Large intestine (tissue), 3 donors: Measurements from ENCODE around the gene ARHGEF4. TPM values are rescaled to one million over a fixed set of nuclear protein-coding genes. Genes with fewer than 3 reads are reported as not detected.
"Not testable (repeated sequence)": the region's sequence is repeated elsewhere in the genome, so short reads cannot be mapped to it uniquely, and the experiment has no call there.

ENCODE experiments used
- DNase-seq, 2 donors: peaks; one replicate each; pipeline versions ENCODE4 v3.0.0 to v3.0.0-alpha.2; 2013
- H3K27ac ChIP-seq: one replicate; pipeline ENCODE4 v1.5.1; 2013; ENCODE audit warnings: low read length
- H3K27me3 ChIP-seq: 2 replicates; pipeline ENCODE4 v1.6.1; 2013; ENCODE audit warnings: low read length; ENCODE audit not compliant: control insufficient read depth, insufficient read depth
- H3K36me3 ChIP-seq: 2 replicates; pipeline ENCODE4 v1.6.1; 2013; ENCODE audit warnings: low read length; ENCODE audit not compliant: control insufficient read depth, insufficient read depth
- H3K4me1 ChIP-seq: one replicate; pipeline ENCODE4 v1.6.1; 2013; ENCODE audit warnings: low read length; ENCODE audit not compliant: control insufficient read depth, insufficient read depth
- H3K4me3 ChIP-seq: one replicate; pipeline ENCODE4 v1.5.1; 2013; ENCODE audit warnings: low read length
- H3K9me3 ChIP-seq: one replicate; pipeline ENCODE4 v1.6.1; 2013; ENCODE audit warnings: mild to moderate bottlenecking, low read depth, low read length, moderate library complexity; ENCODE audit not compliant: control insufficient read depth
- WGBS: methylation state at CpG from one replicate; pipeline ENCODE4 v1.1.5; 2013; ENCODE audit warnings: low lambda C conversion rate; ENCODE audit not compliant: insufficient coverage; 5-methylcytosine and 5-hydroxymethylcytosine counted together
- polyA plus RNA-seq: library from polyadenylated mRNA; unstranded; fragments of 120-200 nt; gene quantifications from one replicate; pipeline ENCODE4 v1.2.1, GENCODE V29; 2013

The ARHGEF4 gene
- polyA plus RNA-seq, 1 donor, result 5.4 TPM

GRCh38 chr2:130887643-130888042, 50.9 kb downstream of the ARHGEF4 start:
- no CpG with 5 or more reads among the region's 6 CpGs for WGBS

GRCh38 chr2:130890941-130891669, 54.4 kb downstream of the ARHGEF4 start:
- WGBS, result no CpG with 5 or more reads among the region's 5 CpGs
- DNase-seq, result no peak
- Histone ChIP-seq H3K4me1 (no peaks in the 10 kb centered on the region), H3K27me3 (peaks cover 5% of the 10 kb centered on the region), H3K36me3 (no peaks in the 10 kb centered on the region), H3K9me3 (no peaks in the 10 kb centered on the region), H3K4me3 (no peak overlapping the region), H3K27ac (no peak overlapping the region)

More at GRCh38 chr2:130887643-130888042, 50.9 kb downstream of the ARHGEF4 start:
- H3K36me3 ChIP-seq, result no peaks in the 10 kb centered on the region
- peaks cover 5% of the 10 kb centered on the region for H3K27me3 ChIP-seq
- no peaks in the 10 kb centered on the region for H3K9me3 ChIP-seq
- no peak overlapping the region for H3K4me3 ChIP-seq
- DNase-seq, result no peak
- H3K4me1 ChIP-seq, result no peaks in the 10 kb centered on the region
- H3K27ac ChIP-seq, result no peak overlapping the region

GRCh38 chr2:130891966-130892365, 55.3 kb downstream of the ARHGEF4 start:
- WGBS, result no CpG with 5 or more reads among the region's 4 CpGs

GRCh38 chr2:130892793-130893785, 56.4 kb downstream of the ARHGEF4 start:
- no peak for DNase-seq
- no peak overlapping the region for H3K4me3 ChIP-seq
- peaks cover 2% of the 10 kb centered on the region for H3K27me3 ChIP-seq
- H3K27ac ChIP-seq, result no peak overlapping the region
- WGBS, result no CpG with 5 or more reads among the region's 18 CpGs
- H3K4me1 ChIP-seq, result no peaks in the 10 kb centered on the region
- H3K36me3 ChIP-seq, result no peaks in the 10 kb centered on the region
- H3K9me3 ChIP-seq, result no peaks in the 10 kb centered on the region

More at GRCh38 chr2:130891966-130892365, 55.3 kb downstream of the ARHGEF4 start:
- H3K4me3 ChIP-seq, result no peak overlapping the region
- H3K27ac ChIP-seq, result no peak overlapping the region
- no peak for DNase-seq
- peaks cover 5% of the 10 kb centered on the region for H3K27me3 ChIP-seq
- H3K4me1 ChIP-seq, result no peaks in the 10 kb centered on the region
- H3K9me3 ChIP-seq, result no peaks in the 10 kb centered on the region
- no peaks in the 10 kb centered on the region for H3K36me3 ChIP-seq

- Histone ChIP-seq H3K4me3 (no peak overlapping the region), H3K36me3 (no peaks in the 10 kb centered on the region), H3K27me3 (peaks cover 2% of the 10 kb centered on the region), H3K9me3 (no peaks in the 10 kb centered on the region), H3K4me1 (no peaks in the 10 kb centered on the region), H3K27ac (no peak overlapping the region)
- no CpG with 5 or more reads among the region's 7 CpGs for WGBS
- no peak for DNase-seq
Measured at GRCh38 chr2:130894326-130894942, 57.7 kb downstream of the ARHGEF4 start.

- H3K27me3 ChIP-seq, result peaks cover 2% of the 10 kb centered on the region
- H3K4me1 ChIP-seq, result no peaks in the 10 kb centered on the region
- DNase-seq, result no peak
- H3K9me3 ChIP-seq, result no peaks in the 10 kb centered on the region
- 90% methylated on average over 2 of the region's 7 CpGs for WGBS
- H3K4me3 ChIP-seq, result no peak overlapping the region
- H3K36me3 ChIP-seq, result no peaks in the 10 kb centered on the region
- H3K27ac ChIP-seq, result no peak overlapping the region
Measured at GRCh38 chr2:130896813-130897212, 60.1 kb downstream of the ARHGEF4 start.

- Histone ChIP-seq H3K4me3 (no peak overlapping the region), H3K4me1 (no peaks in the 10 kb centered on the region), H3K9me3 (no peaks in the 10 kb centered on the region), H3K27me3 (no peaks in the 10 kb centered on the region), H3K27ac (no peak overlapping the region), H3K36me3 (no peaks in the 10 kb centered on the region)
- no peak for DNase-seq
- WGBS, result no CpG with 5 or more reads among the region's 4 CpGs
Measured at GRCh38 chr2:130898553-130898952, 61.8 kb downstream of the ARHGEF4 start.

- Histone ChIP-seq H3K27me3 (no peaks in the 10 kb centered on the region), H3K4me3 (no peak overlapping the region), H3K27ac (no peak overlapping the region), H3K36me3 (no peaks in the 10 kb centered on the region), H3K9me3 (no peaks in the 10 kb centered on the region), H3K4me1 (no peaks in the 10 kb centered on the region)
- 100% methylated on average over 1 of the region's 5 CpGs for WGBS
- DNase-seq, result no peak
Measured at GRCh38 chr2:130899306-130899705, 62.6 kb downstream of the ARHGEF4 start.

- Histone ChIP-seq H3K4me3 (no peak overlapping the region), H3K4me1 (no peaks in the 10 kb centered on the region), H3K27ac (no peak overlapping the region), H3K9me3 (no peaks in the 10 kb centered on the region), H3K36me3 (no peaks in the 10 kb centered on the region), H3K27me3 (no peaks in the 10 kb centered on the region)
- no peak for DNase-seq
- no CpG with 5 or more reads among the region's 3 CpGs for WGBS
Measured at GRCh38 chr2:130901061-130901460, 64.3 kb downstream of the ARHGEF4 start.

GRCh38 chr2:130901626-130902025, 64.9 kb downstream of the ARHGEF4 start:
- not testable (repeated sequence) for H3K4me3 ChIP-seq, H3K27ac ChIP-seq, DNase-seq, H3K27me3 ChIP-seq, H3K9me3 ChIP-seq, H3K4me1 ChIP-seq, H3K36me3 ChIP-seq
- no CpG with 5 or more reads among the region's 9 CpGs for WGBS
